ENCODE data around the gene PLEKHA6. TPM values are rescaled to one million over a fixed set of nuclear protein-coding genes. Genes with fewer than 3 reads are reported as not detected.

The PLEKHA6 gene
- total and polyA plus RNA-seq, 8 donors, result 9.5 to 23.8 (median 15.0) TPM

DNA sequence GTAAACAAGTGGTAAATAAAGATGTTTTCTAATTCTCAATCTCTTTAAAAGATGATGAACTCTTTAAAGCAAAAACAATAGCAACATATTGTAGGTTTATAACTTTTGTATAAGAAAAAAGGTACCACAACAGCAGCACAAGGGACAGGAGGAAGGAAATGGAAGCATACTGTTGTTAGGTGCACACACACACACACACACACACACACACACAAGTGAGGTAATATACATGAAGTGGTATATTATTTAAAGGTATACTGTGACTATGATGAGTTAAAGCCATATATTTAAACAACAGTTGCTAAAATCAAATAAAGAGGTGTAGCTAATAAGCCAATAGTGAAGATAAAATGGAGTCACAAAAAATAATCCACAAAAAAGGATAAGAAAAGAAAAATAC is 31.9 kb upstream of the PLEKHA6 start:
- no peak for DNase-seq
- Histone ChIP-seq H3K9me3 (no peaks in the 10 kb centered on the region), H3K27me3 (no peaks in the 10 kb centered on the region), H3K4me3 (no peak overlapping the region), H3K27ac (no peak overlapping the region), H3K4me1 (peaks cover 0 to 11% (median 8%) of the 10 kb centered on the region in 3 donors), H3K36me3 (no peaks in the 10 kb centered on the region)
- TF ChIP-seq, protein P1, sequence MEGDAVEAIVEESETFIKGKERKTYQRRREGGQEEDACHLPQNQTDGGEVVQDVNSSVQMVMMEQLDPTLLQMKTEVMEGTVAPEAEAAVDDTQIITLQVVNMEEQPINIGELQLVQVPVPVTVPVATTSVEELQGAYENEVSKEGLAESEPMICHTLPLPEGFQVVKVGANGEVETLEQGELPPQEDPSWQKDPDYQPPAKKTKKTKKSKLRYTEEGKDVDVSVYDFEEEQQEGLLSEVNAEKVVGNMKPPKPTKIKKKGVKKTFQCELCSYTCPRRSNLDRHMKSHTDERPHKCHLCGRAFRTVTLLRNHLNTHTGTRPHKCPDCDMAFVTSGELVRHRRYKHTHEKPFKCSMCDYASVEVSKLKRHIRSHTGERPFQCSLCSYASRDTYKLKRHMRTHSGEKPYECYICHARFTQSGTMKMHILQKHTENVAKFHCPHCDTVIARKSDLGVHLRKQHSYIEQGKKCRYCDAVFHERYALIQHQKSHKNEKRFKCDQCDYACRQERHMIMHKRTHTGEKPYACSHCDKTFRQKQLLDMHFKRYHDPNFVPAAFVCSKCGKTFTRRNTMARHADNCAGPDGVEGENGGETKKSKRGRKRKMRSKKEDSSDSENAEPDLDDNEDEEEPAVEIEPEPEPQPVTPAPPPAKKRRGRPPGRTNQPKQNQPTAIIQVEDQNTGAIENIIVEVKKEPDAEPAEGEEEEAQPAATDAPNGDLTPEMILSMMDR (IDR thresholded peaks at IDR 0.05), result no peak
- intact Hi-C loops (cut with DNase I), result no loop called here
- ATAC-seq, result no peak
- no peak for FAIRE-seq

DNA sequence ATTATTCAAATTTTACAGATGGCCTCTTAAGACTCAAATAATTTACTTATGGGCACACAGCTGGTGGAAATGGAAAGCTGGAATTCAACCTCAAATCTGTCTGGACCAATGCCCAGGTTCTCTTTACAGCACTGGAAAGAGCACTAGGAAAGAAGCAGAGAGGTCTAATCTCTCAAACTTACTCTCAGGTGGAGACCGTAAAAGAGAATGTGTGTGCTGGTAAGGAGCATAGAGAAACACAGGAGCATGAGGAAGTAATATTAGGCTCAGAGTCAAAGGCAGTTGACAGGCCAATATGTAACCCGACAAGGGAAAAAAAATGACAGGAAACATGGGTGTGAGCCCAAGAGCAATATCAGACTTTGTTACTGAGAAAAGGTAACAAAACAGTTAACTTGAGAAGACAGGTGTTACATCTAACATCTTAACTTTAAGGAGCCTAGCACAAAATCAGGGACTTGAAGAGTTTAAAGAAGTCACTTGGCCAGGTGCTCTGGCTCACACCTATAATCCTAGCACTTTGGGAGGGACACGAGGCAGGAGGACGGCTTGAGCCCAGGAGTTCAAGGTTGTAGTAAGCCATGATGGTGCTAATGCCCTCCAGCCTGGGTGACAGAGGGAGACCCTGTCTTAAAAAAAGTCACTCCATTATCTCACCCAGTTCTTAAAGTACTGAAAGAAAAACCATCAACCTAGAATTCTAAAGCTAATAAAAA is 31.2 kb upstream of the PLEKHA6 start:
- TF ChIP-seq, protein P1 (IDR thresholded peaks at IDR 0.05), result no peak
- ATAC-seq (peak; percentile 40 to 85 (median 74)), DNase-seq (no peak), FAIRE-seq (no peak)
- H3K4me1 ChIP-seq, result peaks cover 0 to 11% (median 8%) of the 10 kb centered on the region in 3 donors
- 8 to 14% methylated on average over 4 of the region's 4 CpGs for WGBS, 2 donors
- H3K27ac ChIP-seq, result peak overlapping the region in 2 of 4 donors; percentile 20 to 51
- no peaks in the 10 kb centered on the region for H3K27me3 ChIP-seq
- intact Hi-C loops (cut with DNase I), result no loop called here
- H3K36me3 ChIP-seq, result no peaks in the 10 kb centered on the region
- no peaks in the 10 kb centered on the region for H3K9me3 ChIP-seq
- H3K4me3 ChIP-seq, result no peak overlapping the region

DNA sequence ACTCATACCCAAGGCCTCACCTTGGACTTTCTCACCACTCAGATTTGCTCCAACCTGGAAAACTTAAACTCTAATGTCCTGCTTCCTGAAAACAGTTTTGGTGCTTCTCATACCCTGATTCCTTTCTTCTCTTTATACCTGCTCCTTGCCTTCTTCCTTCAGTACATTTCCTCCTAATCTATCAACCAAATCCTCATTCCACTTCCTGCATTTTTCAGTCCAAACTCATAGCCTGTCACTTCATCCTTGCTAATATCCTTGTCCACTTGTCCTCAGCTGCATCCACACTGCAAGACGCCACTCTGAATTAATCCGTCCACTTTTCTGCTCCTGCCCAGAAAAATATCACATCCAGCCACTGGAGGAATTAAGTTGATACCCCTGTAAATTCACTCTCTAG is 26.0 kb upstream of the PLEKHA6 start:
- H3K4me3 ChIP-seq, result no peak overlapping the region
- TF ChIP-seq, protein P1 (IDR thresholded peaks at IDR 0.05), result no peak
- no peaks in the 10 kb centered on the region for H3K36me3 ChIP-seq
- H3K27ac ChIP-seq, result no peak overlapping the region
- 94 to 95% methylated on average over 2 of the region's 2 CpGs for WGBS, 2 donors
- H3K27me3 ChIP-seq, result no peaks in the 10 kb centered on the region
- peaks cover 7 to 10% (median 8%) of the 10 kb centered on the region in 3 donors for H3K4me1 ChIP-seq
- FAIRE-seq, result no peak
- intact Hi-C loops (cut with DNase I), result no loop called here
- no peak for ATAC-seq
- H3K9me3 ChIP-seq, result no peaks in the 10 kb centered on the region
- DNase-seq, result no peak

DNA sequence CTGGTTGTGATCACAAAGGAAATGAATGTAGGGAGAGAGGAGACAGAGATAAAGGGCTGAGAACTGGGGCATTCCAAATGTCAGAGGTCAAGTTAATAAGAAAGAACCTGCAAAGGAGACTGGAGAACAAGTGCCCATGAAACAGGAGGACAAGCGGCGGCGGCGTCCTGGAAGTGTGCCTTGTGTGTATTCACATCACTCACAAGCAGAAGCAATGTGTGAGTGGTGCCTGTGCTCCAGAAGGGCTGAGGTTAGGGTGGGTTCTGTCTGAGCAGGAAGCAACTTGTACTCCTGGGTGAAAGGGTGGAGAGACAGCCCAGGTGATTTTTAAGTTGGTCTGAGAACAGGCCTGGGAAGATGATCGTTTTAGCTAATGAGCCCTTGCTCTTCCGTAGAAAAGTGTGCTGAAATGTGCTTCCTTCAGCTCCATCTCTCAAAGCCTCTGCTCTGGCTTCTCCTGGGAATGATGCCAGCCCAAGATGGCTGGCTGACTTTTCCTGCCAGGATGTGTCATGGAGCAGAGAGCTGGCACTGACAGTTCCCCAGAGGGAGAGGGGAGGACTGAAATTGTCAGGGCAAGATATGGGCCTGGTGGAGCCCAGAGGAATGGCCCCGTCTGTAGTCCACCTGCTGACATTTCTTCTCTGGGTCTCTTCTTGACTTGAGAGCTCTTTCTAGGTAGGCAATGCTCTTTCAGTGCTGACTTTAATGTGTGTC is 25.1 kb upstream of the PLEKHA6 start:
- Histone ChIP-seq H3K27me3 (no peaks in the 10 kb centered on the region), H3K27ac (peak overlapping the region in 3 of 4 donors; percentile 10 to 28 (median 11)), H3K9me3 (no peaks in the 10 kb centered on the region), H3K4me3 (no peak overlapping the region), H3K4me1 (peaks cover 5 to 13% (median 10%) of the 10 kb centered on the region in 3 donors), H3K36me3 (no peaks in the 10 kb centered on the region)
- TF ChIP-seq, protein P1 (IDR thresholded peaks at IDR 0.05), result no peak
- DNase-seq (peak in 4 of 6 donors; percentile 49 to 74 (median 70)), FAIRE-seq (no peak), ATAC-seq (peak; percentile 61 to 80 (median 70))
- intact Hi-C loops (cut with DNase I), result no loop called here
- WGBS, 2 donors, result 40 to 48% methylated on average over 7 of the region's 7 CpGs
